NT2/D1 (cell line): ENCODE measurements around the gene PTPRK.

Experiments
- SUZ12 ChIP-seq: IDR thresholded peaks from 2 replicates; pipeline ENCODE4 v1.6.1; 2011; ENCODE audit not compliant: insufficient read length, insufficient read depth; ENCODE audit errors: extremely low read depth
- YY1 ChIP-seq: IDR thresholded peaks from 2 replicates; pipeline ENCODE4 v1.6.1; 2011; ENCODE audit not compliant: insufficient read length, insufficient read depth

GRCh38 chr6:127992144-127992543, 528.3 kb downstream of the PTPRK start:
- TF ChIP-seq YY1 (no peak), SUZ12 (no peak)
